HG03460 (cell line): ENCODE measurements around the gene GLT1D1.

Experiments used
- ATAC-seq: cut with Tn5 transposase; IDR thresholded peaks from one replicate; pipeline ENCODE4 v1.9.1; 2021; ENCODE audit not compliant: unreplicated experiment

The GLT1D1 gene

DNA sequence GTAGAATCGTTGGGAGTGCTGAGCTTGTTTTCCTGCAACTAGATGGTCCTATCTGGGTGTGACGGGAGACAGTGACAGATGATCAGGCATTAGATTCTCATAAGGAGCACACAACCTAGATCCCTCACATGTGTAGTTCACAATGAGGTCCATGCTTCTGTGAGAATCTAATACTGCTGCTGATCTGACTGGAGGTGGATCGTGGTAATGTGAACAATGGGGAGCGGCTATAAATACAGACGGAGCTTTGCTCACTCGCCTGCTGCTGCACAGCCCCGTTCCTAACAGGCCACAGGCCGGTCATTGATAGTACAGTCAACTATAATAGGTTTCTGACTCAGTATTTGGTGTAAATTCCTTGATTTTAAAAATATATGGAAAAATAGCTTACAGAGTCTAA lies 138.8 kb downstream of the GLT1D1 start:
- no peak for ATAC-seq

DNA sequence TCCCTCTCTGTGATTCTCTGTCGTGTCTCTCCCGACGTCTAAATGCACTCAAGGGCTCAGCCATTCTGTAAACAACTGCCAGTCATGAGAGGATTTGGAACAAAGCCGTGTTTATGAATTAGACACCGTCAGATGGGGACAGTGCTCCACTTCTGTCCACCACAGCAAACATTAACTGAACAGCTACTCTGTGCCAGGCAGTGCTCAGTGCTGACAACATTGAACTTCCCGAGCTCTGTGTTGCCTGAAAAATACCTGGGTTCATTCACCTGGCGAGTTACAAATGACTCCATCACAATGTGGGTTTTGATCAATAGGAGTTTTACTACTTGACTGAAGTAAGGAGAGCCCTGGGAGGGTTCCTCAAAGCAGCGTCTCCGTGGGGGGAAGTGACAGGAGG lies 139.3 kb downstream of the GLT1D1 start:
- ATAC-seq, result no peak

DNA sequence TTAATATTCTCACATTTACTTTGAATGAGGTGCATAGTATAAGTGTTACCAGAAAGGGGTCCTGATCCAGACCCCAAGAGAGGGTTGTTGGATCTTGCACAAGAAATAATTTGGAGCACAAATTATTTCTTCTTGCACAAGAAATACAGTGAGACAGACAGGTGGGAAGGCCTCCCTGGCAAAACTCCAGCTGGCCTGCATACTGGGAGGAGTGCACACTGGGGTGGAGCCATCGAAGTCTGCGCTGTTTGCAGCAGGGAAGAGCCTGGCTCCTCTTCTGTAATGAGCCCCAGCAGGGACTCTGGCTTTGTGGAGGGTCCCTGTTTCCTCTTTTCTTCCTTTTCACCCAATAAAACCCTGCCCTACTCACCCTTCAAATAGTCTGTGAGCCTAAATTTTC lies 141.6 kb downstream of the GLT1D1 start:
- no peak for ATAC-seq

DNA sequence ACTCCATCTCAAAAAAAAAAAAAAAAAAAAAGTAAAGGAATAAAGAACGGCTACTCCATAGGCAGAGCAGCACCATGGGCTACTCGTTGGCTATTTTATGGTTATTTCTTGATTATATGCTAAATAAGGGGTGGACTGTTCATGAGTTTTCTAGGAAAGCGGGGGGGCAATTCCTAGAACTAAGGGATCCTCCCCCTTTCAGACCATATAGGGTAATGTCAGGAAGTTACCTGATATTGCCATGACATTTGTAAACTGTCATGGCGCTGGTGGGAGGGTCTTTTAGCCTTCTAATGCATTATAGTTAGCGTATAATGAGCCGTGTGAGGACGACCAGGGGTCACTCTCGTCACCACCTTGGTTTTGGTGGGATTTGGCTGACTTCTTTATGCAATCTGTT lies 142.3 kb downstream of the GLT1D1 start:
- ATAC-seq, result no peak

DNA sequence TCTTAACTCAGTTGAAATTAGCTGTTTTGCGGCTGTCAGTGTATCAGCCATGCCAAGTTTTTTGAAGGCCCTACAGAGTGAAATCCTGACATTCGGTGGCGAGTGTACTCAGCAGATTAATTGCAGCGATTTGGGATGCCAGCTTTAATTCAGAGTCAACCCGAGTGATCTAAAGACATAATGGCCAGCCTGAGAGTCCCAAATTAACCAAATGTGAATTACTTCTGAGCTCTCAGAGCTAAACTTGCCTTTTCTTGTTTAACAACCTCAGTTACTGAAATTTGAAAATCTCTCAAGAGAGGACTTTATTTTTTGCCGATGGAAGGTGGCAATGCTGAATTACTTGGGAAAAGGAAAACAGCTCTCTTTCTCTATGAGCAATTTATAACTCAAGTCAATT lies 148.5 kb downstream of the GLT1D1 start:
- ATAC-seq, result no peak

DNA sequence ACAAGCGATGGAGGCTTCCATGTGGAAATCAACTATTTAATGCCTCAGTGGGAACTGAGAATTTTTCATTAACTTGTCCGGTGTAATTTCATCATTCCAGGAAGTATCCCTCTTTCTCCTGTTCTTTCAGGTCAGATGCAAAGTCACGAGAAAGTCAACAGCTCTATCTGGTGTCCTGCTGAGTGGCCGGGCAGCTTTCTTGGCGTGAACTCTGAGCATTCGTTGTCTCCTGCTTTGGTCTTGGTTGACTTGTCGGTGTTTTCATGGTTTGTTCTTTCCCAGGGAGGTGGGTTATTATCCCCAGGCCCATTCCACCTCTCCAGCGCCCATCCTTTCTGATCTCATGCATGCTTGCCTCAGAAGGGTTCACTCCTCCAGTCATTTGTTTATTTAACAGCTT lies 149.1 kb downstream of the GLT1D1 start:
- no peak for ATAC-seq

DNA sequence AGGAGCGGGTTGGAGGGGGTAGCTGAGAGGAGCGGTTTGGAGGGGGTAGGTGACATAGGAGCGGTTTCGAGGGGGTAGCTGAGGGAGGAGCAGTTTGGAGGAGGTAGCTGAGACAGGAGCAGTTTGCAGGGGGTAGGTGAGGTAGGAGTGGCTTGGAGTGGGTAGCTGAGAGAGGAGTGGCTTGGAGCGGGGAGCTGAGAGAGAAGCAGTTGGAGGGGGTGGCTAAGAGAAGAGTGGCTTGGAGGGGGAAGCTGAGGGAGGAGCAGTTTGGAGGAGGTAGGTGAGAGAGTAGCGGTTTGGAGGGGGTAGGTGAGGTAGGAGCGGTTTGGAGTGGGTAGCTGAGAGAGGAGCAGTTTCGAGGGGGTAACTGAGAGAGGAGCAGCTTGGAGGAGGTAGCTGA lies 152.1 kb downstream of the GLT1D1 start:
- ATAC-seq, result no peak

DNA sequence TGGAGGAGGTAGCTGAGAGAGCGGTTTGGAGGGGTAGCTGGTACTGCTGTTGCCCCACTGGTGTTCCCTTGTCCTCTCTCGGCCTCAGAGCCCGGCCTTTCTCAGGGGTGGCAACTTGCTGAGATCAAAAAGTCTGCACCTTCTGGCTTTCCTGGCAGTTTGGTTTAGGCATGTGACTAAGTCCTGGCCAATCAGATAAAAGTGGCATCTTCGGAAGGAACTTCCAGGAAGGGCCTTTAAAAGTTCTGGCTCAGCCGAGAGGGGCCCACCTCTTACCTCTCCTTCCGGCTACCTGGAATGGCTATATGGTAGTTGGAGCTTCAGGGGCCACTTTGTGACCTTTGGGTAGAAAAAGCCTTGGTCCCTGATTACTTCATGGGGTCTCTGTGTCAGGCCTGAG lies 152.6 kb downstream of the GLT1D1 start:
- no peak for ATAC-seq

DNA sequence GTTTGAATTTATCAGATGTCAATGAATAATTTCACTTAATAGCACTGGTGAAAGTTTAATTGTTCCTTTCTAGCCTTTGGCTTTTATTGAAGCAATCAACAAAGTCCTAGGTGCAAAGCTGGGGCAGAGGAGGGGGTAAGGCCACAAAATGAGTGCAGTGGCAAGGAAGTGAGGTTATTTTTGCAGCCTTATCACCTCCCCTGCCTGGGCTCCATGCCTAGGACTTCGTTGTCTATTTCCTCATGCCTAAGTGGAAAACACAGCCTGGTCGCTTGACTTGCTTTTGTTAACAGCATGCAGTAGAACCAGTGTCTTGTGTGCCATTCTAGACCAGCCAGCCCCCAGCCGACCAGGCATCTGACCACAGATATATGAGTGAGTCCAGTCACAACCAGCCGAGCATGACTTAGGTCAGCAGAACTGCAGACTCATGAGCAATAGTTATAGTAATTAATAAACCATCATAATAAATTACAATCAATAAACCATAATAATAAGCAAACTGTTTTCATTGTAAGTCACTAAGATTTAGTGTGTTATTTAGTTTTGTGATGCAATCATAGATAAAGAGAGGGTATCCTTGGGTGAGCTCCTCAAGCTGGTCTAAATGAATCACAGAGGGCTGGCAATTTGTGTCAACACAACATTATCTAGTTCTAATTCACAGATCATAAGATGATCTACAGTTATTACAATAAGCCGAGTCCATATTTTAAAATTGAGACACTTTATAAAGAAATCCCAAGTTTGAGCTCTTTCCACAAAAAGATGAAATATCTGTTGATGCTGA lies 156.8 kb downstream of the GLT1D1 start:
- no peak for ATAC-seq

DNA sequence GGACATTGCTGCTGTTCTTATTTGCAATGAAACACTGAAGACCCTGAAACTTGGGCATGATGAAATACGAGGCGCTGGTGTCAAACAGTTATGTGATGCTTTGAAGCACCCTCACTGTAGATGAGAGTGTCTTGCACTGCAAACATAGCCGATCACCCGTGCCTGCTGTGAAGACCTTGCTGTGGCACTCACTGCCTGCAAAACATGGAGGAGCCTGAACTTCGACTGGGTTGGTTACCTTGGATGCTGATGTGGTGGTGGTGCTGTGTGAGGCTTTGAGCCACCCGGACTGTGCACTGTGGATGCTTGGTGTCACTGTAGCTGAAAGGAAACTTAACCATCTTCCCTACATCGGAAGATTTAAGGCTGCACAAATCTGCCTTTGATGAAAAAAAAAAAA lies 162.9 kb downstream of the GLT1D1 start:
- ATAC-seq, result no peak

DNA sequence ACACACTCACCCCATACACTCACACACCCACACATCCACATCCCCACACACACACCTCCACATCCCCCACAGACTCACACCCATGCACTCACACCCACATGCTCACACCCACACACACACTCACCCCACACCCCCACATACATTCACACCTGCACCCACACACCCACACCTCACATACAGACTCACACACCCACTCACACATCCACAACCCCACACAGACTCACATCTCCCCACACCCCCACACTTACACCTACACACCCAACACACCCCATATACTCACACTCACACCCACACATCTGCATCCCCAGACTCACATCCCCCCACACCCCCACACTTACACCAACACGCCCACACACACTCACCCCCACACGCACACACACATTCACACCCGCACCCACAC lies 171.8 kb downstream of the GLT1D1 start:
- no peak for ATAC-seq

DNA sequence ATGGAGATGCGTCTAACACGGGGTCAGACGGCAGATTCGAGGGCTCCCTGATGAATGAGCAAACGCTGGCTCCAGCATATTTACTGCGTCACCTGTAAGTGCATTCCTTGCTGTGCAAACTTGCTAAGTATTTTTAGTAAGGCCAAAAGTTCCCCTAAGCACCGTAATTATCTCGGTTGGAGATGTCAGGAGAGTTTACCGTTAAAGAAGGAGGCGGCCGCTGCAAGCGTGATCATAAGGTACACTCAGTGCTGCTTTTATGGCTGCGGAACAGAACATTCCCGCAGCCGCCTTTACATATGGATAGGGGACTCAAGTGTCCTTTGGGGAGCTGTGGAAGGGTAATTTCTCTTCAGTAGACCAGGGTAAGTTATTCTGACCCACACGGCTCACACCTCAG lies 175.6 kb downstream of the GLT1D1 start:
- ATAC-seq, result no peak
